Gastrocnemius medialis (tissue), 4 donors: ENCODE results near the gene TTLL1. TPM values are rescaled to one million over a fixed set of nuclear protein-coding genes. Genes with fewer than 3 reads are reported as not detected.

Source experiments
- ATAC-seq, 2 donors: fragments of 150-250 bp; one replicate each; pipeline ENCODE4 v1.9.1; 2016
- DNase-seq, 2 donors: peaks; one replicate each; pipeline ENCODE4 v3.0.0-alpha.2; 2019
- H3K27ac ChIP-seq, 4 donors: fragments of 200-600 bp; sonication (generic); 1 replicate in 1 of 4; 2 replicates in 3 of 4; pipeline ENCODE4 v1.5.1; 2016 to 2018; ENCODE audit warnings: mild to moderate bottlenecking in 2 of 4, moderate library complexity in 1 of 4
- H3K27me3 ChIP-seq, 3 donors: fragments of 200-600 bp; sonication (generic) in 2 of 3; 1 replicate in 1 of 3; 2 replicates in 2 of 3; pipeline versions ENCODE4 v1.5.1 to v1.6.0; 2016 to 2019; ENCODE audit warnings: mild to moderate bottlenecking in 1 of 3, moderate library complexity in 1 of 3
- H3K36me3 ChIP-seq, 2 donors: fragments of 200-600 bp; sonication (generic) in 1 of 2; one replicate each; pipeline ENCODE4 v1.5.1; 2017 to 2018
- H3K4me1 ChIP-seq, 2 donors: fragments of 200-600 bp; sonication (generic) in 1 of 2; one replicate each; pipeline ENCODE4 v1.5.1; 2016 to 2017; ENCODE audit warnings: mild to moderate bottlenecking in 2 of 2
- H3K4me3 ChIP-seq, 4 donors: fragments of 200-600 bp; sonication (generic) in 3 of 4; 1 replicate in 1 of 4; 2 replicates in 3 of 4; pipeline ENCODE4 v1.5.1; 2016 to 2019; ENCODE audit warnings: mild to moderate bottlenecking in 2 of 4
- H3K9me3 ChIP-seq, 3 donors: fragments of 200-600 bp; sonication (generic) in 2 of 3; 1 replicate in 1 of 3; 2 replicates in 2 of 3; pipeline ENCODE4 v1.5.1; 2016 to 2019
- CTCF ChIP-seq, 5 experiments: fragments of 450-650 bp in 3 of 5; fragments of 200-600 bp in 2 of 5; sonication (generic) in 2 of 5; IDR thresholded peaks in 4 of 5; conservative IDR thresholded peaks in 1 of 5; 1 replicate in 4 of 5; 2 replicates in 1 of 5; pipeline ENCODE4 v1.5.1; 2016 to 2019; ENCODE audit warnings: antibody characterized with exemption in 5 of 5, mild to moderate bottlenecking in 3 of 5, moderate library complexity in 3 of 5
- POLR2A ChIP-seq, 2 donors: fragments of 450-650 bp; IDR thresholded peaks; one replicate each; pipeline ENCODE4 v1.6.1; 2017; ENCODE audit warnings: antibody characterized with exemption in 2 of 2, mild to moderate bottlenecking in 2 of 2, moderate library complexity in 2 of 2
- in situ Hi-C, 4 donors: fragments of 200-750 bp; cut with MboI; loops; one replicate each; pipeline versions ENCODE4 v1.15.0 to v1.8.0; 2017; ENCODE audit warnings: low sequenced_read_pairs in 4 of 4
- intact Hi-C: fragments of 100-400 bp; cut with DNase I; formaldehyde crosslinking; loops from one replicate; pipeline ENCODE4 v1.15.1; 2023; ENCODE audit warnings: low total_unique reads
- total RNA-seq, 4 donors: library from RNA; depleted of rRNA; stranded (reverse); fragments of >200 nt; gene quantifications; one replicate each; pipeline versions ENCODE4 v1.1.0 to v1.2.3, GENCODE V29; 2016

Gene TTLL1
- total RNA-seq, 4 donors from 2014 or later = 1.3 to 2.0 (median 1.8) TPM

GRCh38 chr22:43118953-43119458 is 29.8 kb upstream of the TTLL1 start:
- no peaks in the 10 kb centered on the region for H3K36me3 ChIP-seq
- in situ Hi-C loops = no loop called here
- intact Hi-C loops = no loop called here
- H3K4me3 ChIP-seq = no peak overlapping the region
- no peaks in the 10 kb centered on the region for H3K9me3 ChIP-seq
- H3K27me3 ChIP-seq = peaks cover 0 to 5% (median 0%) of the 10 kb centered on the region in 3 donors
- TF ChIP-seq POLR2A (IDR thresholded peaks at IDR 0.05) = no peak
- no peak for TF ChIP-seq CTCF (IDR thresholded peaks at IDR 0.05 in 4 of 5, conservative IDR thresholded peaks at IDR 0.05 in 1 of 5)
- H3K4me1 ChIP-seq = no peaks in the 10 kb centered on the region
- H3K27ac ChIP-seq = no peak overlapping the region
- ATAC-seq (no peak), DNase-seq (no peak)

- TF ChIP-seq CTCF (IDR thresholded peaks at IDR 0.05 in 4 of 5, conservative IDR thresholded peaks at IDR 0.05 in 1 of 5) = no peak
- TF ChIP-seq POLR2A (IDR thresholded peaks at IDR 0.05) = no peak
Observed at GRCh38 chr22:43118024-43118849, 29.0 kb upstream of the TTLL1 start.

GRCh38 chr22:43116932-43117331 is 27.7 kb upstream of the TTLL1 start:
- TF ChIP-seq CTCF (IDR thresholded peaks at IDR 0.05 in 4 of 5, conservative IDR thresholded peaks at IDR 0.05 in 1 of 5) = no peak
- no peak for TF ChIP-seq POLR2A (IDR thresholded peaks at IDR 0.05)
- intact Hi-C loops = no loop called here

More at GRCh38 chr22:43118024-43118849, 29.0 kb upstream of the TTLL1 start:
- Histone ChIP-seq H3K4me3 (no peak overlapping the region), H3K27ac (no peak overlapping the region), H3K4me1 (no peaks in the 10 kb centered on the region), H3K36me3 (no peaks in the 10 kb centered on the region), H3K27me3 (peaks cover 0 to 13% (median 0%) of the 10 kb centered on the region in 3 donors), H3K9me3 (no peaks in the 10 kb centered on the region)
- no peak for ATAC-seq
- intact Hi-C loops (no loop called here), in situ Hi-C loops (no loop called here)
- DNase-seq = no peak

GRCh38 chr22:43114958-43115357 is 25.8 kb upstream of the TTLL1 start:
- no peak for DNase-seq
- Histone ChIP-seq H3K9me3 (no peaks in the 10 kb centered on the region), H3K36me3 (no peaks in the 10 kb centered on the region), H3K27ac (no peak overlapping the region), H3K4me1 (peaks cover 0 to 12% of the 10 kb centered on the region in 2 donors), H3K27me3 (peaks cover 28 to 44% (median 29%) of the 10 kb centered on the region in 3 donors), H3K4me3 (no peak overlapping the region)
- TF ChIP-seq POLR2A (IDR thresholded peaks at IDR 0.05) (no peak), CTCF (IDR thresholded peaks at IDR 0.05 in 4 of 5, conservative IDR thresholded peaks at IDR 0.05 in 1 of 5) (no peak)
- no peak for ATAC-seq
- intact Hi-C loops = no loop called here
- in situ Hi-C loops = no loop called here

More at GRCh38 chr22:43116932-43117331, 27.7 kb upstream of the TTLL1 start:
- Histone ChIP-seq H3K9me3 (no peaks in the 10 kb centered on the region), H3K36me3 (no peaks in the 10 kb centered on the region), H3K4me1 (no peaks in the 10 kb centered on the region), H3K4me3 (no peak overlapping the region), H3K27ac (no peak overlapping the region), H3K27me3 (peaks cover 10 to 24% (median 10%) of the 10 kb centered on the region in 3 donors)
- no peak for ATAC-seq
- in situ Hi-C loops = no loop called here
- DNase-seq = no peak
